MG63 (cell line): ENCODE data around the gene MUC2. TPM values are rescaled to one million over a fixed set of nuclear protein-coding genes. Genes with fewer than 3 reads are reported as not detected.

Source experiments
- DNase-seq: peaks from one replicate; pipeline ENCODE4 v3.0.0-alpha.2; 2020
- H3K27me3 ChIP-seq: fragments of 250-450 bp; sonication (Bioruptor Pico); 2 replicates; pipeline ENCODE4 v1.5.1; 2020; ENCODE audit warnings: mild to moderate bottlenecking, moderate library complexity
- H3K36me3 ChIP-seq: fragments of 250-450 bp; sonication (Bioruptor Pico); 2 replicates; pipeline ENCODE4 v1.5.1; 2020; ENCODE audit warnings: mild to moderate bottlenecking, moderate library complexity
- H3K4me3 ChIP-seq: fragments of 250-450 bp; sonication (Bioruptor Pico); 2 replicates; pipeline ENCODE4 v1.5.1; 2020; ENCODE audit warnings: mild to moderate bottlenecking, moderate library complexity
- H3K9me3 ChIP-seq: fragments of 250-450 bp; sonication (Bioruptor Pico); 2 replicates; pipeline ENCODE4 v1.5.1; 2020; ENCODE audit warnings: mild to moderate bottlenecking, moderate library complexity
- total RNA-seq: library from RNA; depleted of rRNA; stranded (reverse); fragments of >200 nt; shearing (Covaris generic); gene quantifications from 2 replicates; pipeline ENCODE4 v1.2.3, GENCODE V29; 2014; ENCODE audit warnings: low replicate concordance

MUC2 gene
- total RNA-seq, 1 experiment from 2014 or later, result not detected

DNA sequence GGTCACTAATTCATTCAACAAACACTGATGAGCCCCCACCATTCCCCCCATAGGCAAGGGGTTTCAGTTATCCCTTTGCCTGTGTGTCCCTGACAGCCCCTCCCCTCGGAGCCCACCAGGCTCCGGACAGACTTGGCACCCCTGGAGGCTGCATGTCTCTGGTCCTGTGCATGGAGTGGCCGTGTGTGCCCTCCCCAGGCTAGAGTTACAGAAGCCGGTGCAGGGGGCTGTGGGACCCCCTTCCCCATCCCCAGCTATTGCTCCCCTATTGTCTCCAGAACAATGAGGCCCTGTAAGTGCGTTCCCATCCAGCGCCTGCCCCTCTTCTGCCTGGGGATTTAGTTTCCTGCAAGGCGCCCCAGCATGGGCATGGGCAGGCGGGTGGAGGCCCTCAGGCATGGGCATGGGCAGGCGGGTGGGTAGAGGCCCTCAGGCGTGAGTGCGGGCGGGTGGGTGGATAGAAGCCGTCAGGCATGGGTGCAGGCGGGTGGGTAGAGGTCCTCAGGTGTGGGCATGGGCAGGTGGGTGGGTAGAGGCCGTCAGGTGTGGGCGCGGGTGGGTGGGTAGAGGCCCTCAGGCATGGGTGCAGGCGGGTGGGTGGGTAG is 1.5 kb downstream of the MUC2 start:
- Histone ChIP-seq H3K9me3 (no peaks in the 10 kb centered on the region), H3K4me3 (no peak overlapping the region), H3K27me3 (no peaks in the 10 kb centered on the region), H3K36me3 (no peaks in the 10 kb centered on the region)
- DNase-seq, result no peak

DNA sequence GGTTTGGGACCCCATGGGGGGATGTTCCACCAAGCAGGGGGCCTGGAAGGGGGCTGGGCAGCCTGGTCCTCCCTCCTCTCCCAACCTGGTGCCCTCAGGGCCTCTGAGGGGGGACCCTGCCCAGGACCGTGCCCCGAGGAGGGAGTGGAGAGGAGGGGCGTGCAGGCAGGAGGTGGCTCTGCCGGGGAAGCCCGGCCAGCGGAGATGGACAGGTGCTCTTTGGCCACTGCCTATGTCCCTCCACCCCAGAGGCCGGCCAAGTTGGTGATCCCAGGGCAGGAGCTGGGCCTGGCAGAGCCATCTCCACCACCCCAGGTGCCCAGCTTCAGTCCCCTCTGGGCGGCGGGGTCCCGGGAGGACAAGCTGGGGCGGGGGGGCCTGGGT is 2.4 kb downstream of the MUC2 start:
- Histone ChIP-seq H3K9me3 (no peaks in the 10 kb centered on the region), H3K36me3 (no peaks in the 10 kb centered on the region), H3K4me3 (no peak overlapping the region), H3K27me3 (no peaks in the 10 kb centered on the region)
- no peak for DNase-seq

DNA sequence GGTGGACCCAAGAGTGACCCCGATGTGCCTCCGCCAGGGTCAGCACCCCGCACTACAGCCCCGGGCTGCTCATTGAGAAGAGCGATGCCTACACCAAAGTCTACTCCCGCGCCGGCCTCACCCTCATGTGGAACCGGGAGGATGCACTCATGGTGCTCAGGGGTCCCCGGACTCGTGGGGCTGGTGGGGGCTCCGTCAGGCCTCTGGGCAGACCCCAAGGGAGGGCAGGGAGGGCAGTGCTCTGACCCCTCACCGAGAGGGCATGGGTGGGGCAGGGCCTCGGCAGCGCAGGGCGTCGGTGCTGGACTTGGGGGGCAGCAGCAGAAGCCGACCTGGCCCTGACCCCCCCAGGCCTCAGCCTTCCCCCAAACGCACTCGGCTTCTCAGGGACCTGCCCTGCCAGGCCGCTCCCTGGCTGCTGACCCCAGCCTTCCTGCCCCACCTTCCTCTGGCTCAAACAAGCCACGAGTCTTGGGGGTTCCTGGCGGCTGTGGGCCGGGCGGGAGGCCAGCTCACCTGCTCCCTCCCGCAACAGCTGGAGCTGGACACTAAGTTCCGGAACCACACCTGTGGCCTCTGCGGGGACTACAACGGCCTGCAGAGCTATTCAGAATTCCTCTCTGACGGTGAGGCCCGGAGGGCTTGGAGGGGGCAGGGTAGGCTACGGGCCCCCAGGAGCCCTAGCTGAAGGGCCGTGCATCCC is 2.9 kb downstream of the MUC2 start:
- H3K36me3 ChIP-seq, result no peaks in the 10 kb centered on the region
- no peak for DNase-seq
- H3K9me3 ChIP-seq, result no peaks in the 10 kb centered on the region
- no peaks in the 10 kb centered on the region for H3K27me3 ChIP-seq
- no peak overlapping the region for H3K4me3 ChIP-seq

DNA sequence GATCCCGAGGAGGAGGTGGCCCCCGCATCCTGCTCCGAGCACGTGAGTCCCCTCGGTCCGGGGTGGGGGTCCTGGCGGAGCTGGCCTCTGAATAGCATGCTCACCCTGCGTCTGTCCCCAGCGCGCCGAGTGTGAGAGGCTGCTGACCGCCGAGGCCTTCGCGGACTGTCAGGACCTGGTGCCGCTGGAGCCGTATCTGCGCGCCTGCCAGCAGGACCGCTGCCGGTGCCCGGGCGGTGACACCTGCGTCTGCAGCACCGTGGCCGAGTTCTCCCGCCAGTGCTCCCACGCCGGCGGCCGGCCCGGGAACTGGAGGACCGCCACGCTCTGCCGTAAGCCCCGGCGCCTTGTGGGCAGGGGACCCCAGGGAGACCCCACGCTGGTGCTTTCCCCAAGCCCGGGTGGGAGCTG is 3.5 kb downstream of the MUC2 start:
- H3K27me3 ChIP-seq, result no peaks in the 10 kb centered on the region
- no peaks in the 10 kb centered on the region for H3K9me3 ChIP-seq
- H3K36me3 ChIP-seq, result no peaks in the 10 kb centered on the region
- no peak overlapping the region for H3K4me3 ChIP-seq
- DNase-seq, result no peak

DNA sequence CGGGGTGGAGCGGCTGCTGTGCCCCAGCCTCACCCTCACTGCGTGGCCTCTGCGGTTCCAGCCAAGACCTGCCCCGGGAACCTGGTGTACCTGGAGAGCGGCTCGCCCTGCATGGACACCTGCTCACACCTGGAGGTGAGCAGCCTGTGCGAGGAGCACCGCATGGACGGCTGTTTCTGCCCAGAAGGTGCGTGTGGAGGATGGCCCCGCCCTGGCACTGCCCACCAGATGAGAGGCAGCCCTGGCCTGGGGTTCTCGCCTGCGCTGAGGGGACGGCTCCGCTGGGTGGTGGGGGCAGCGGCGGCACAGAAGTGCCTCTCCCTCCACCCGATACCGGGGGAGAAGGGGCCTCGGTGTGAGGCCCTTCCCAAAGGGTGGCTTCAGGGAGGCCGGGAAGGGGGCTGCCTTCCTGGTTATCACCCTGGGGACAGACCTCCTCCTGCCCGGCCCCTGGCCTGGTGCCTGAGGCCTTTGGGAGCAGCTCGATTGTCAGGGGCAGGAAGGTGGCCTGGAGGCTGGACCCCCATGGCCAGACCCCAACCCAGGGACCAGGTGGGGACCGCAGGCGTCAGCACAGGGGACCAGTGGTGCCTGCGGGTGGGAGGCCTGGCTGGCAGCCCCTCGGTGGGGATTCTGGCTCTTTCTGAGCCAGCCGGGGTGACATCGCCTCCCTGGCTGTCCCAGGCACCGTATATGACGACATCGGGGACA is 7.1 kb downstream of the MUC2 start:
- no peaks in the 10 kb centered on the region; the same call in 1 of the 2 replicates for H3K27me3 ChIP-seq
- no peaks in the 10 kb centered on the region for H3K36me3 ChIP-seq
- H3K4me3 ChIP-seq, result no peak overlapping the region
- no peak for DNase-seq
- H3K9me3 ChIP-seq, result no peaks in the 10 kb centered on the region

DNA sequence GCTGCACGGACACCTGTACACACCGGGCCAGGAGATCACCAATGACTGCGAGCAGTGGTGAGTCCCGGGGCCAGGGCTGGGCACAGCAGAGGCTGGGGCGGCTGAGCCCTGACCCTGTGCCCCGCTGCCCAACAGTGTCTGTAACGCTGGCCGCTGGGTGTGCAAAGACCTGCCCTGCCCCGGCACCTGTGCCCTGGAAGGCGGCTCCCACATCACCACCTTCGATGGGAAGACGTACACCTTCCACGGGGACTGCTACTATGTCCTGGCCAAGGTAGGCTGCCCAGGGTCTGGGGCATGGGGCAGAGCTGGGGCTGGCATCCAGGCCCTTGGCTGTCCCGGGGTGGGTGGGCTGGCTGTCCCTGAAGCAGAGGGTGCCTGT is 7.7 kb downstream of the MUC2 start:
- no peaks in the 10 kb centered on the region for H3K9me3 ChIP-seq
- no peak overlapping the region for H3K4me3 ChIP-seq
- H3K27me3 ChIP-seq, result no peaks in the 10 kb centered on the region; the same call in 1 of the 2 replicates
- no peaks in the 10 kb centered on the region for H3K36me3 ChIP-seq
- DNase-seq, result no peak

DNA sequence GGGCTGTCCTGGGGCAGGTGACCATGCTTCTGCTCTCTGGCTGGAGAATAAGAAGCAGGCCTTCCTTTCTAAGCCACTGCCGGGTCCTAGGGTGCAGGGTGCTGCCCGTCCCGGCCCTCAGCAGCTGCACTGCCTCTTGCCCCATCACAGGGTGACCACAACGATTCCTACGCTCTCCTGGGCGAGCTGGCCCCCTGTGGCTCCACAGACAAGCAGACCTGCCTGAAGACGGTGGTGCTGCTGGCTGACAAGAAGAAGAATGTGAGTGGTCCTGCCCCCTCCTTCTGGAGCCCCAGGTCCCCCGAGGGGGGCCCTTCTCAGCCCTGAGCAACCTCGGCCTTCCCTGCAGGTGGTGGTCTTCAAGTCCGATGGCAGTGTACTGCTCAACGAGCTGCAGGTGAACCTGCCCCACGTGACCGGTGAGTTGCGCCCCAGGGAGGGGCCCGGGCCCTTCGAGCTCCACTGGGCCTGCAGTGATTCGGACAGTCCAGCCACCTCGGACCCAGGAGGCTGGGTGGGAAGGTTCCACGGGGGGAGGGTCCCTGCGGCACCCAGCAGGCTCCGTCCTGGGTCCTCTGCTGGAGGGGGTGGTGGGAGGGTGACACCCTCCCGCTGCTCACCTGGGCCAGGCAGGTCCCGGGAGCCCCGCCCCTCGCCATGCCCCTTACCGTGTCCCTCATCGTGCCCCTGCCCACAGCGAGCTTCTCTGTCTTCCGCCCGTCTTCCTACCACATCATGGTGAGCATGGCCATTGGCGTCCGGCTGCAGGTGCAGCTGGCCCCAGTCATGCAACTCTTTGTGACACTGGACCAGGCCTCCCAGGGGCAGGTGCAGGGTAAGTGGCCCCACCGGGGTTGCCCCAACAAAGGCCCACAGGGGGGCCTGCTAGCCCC is 8.3 kb downstream of the MUC2 start:
- DNase-seq, result no peak
- no peaks in the 10 kb centered on the region for H3K36me3 ChIP-seq
- H3K27me3 ChIP-seq, result no peaks in the 10 kb centered on the region; the same call in 1 of the 2 replicates
- no peaks in the 10 kb centered on the region for H3K9me3 ChIP-seq
- H3K4me3 ChIP-seq, result no peak overlapping the region

DNA sequence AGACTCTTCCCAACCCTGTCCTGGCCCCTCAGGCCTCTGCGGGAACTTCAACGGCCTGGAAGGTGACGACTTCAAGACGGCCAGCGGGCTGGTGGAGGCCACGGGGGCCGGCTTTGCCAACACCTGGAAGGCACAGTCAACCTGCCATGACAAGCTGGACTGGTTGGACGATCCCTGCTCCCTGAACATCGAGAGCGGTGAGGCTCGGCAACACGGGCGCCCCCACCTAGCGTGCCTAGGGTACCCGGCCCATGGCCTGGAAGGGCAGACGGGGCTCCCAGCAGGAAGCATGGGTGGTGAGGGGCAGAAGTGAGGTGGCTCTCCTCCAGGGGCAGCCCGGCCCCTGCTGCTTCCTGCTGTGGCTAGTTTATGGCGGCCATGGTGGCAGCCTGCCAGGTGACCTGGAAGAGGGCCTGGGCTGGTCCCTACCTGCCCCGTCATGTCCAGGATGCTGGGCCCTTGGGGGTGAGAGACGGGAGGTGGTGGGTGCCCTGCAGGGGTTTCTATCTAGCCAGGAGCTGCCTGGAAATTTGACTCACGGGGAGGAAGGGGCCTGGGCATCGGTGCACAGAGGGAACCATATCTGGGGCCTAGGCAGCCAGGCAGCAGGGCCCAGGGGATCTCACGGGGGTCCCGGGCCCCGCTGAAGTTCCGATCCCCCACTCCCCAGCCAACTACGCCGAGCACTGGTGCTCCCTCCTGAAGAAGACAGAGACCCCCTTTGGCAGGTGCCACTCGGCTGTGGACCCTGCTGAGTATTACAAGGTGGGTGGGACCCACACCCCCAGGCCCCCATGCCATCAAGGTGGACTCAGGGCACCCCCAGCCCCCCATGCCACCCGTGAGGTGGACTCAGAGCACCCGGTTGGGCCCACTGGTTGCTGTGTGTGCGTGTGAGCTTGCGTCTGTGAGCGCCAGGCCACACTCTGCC is 9.2 kb downstream of the MUC2 start:
- H3K36me3 ChIP-seq, result no peaks in the 10 kb centered on the region
- H3K27me3 ChIP-seq, result no peaks in the 10 kb centered on the region; the same call in 1 of the 2 replicates
- no peaks in the 10 kb centered on the region for H3K9me3 ChIP-seq
- no peak for DNase-seq
- H3K4me3 ChIP-seq, result no peak overlapping the region

DNA sequence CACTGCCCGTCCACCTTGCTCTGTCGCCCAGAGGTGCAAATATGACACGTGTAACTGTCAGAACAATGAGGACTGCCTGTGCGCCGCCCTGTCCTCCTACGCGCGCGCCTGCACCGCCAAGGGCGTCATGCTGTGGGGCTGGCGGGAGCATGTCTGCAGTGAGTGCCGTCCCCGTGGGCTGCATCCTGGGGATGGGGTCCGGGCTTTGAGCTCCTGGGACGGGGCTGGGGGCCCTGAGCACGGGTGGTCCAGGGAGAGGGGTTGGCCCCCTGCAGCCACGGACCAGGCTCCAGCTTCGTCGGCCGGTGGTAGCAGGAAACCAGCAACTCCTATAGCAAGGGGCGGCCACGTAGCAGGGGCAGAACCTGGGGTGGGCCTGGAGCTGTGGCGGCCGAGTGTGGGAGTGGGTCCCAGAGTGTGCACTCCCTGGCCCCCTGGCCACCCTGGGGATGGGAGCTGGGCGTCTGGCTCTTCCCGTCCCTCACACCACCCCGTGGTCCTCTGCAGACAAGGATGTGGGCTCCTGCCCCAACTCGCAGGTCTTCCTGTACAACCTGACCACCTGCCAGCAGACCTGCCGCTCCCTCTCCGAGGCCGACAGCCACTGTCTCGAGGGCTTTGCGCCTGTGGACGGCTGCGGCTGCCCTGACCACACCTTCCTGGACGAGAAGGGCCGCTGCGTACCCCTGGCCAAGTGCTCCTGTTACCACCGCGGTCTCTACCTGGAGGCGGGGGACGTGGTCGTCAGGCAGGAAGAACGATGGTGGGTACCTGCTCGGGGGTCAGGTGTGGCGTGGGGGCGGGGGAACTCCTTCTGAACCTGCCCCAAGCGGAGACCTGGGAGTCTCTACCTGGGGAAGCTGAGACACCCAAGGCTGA is 10.1 kb downstream of the MUC2 start:
- no peaks in the 10 kb centered on the region for H3K9me3 ChIP-seq
- H3K36me3 ChIP-seq, result no peaks in the 10 kb centered on the region
- H3K4me3 ChIP-seq, result no peak overlapping the region
- H3K27me3 ChIP-seq, result no peaks in the 10 kb centered on the region; the same call in 1 of the 2 replicates
- no peak for DNase-seq

DNA sequence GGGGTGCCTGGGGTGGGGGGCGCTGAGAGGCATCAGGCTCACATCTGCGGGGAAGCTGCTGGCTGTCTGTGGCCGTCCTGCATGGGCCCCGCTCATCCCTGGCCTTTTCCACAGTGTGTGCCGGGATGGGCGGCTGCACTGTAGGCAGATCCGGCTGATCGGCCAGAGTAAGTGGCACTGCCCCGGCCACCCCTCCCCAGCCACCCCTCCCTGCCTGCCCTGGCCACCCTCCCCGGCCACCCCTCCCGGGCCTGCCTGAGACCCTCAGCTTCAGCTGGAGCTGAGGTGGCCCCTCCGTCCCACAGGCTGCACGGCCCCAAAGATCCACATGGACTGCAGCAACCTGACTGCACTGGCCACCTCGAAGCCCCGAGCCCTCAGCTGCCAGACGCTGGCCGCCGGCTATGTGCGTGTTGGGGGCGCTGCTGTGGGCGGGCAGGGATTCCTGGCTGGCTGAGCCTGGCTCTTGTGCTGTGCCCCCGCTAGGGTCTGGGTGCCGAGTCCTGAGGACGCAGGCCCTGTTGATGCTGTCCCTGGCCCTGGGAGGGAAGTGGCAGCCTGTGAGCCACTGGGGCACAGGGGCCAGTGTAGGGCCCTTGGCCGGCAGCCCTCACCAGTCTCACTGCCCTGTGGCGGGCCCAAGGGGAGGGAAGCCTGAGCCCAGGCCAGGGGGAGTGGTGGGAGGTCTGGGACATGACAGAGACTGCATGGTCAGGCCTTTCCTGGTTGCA is 10.9 kb downstream of the MUC2 start:
- H3K36me3 ChIP-seq, result no peaks in the 10 kb centered on the region
- no peaks in the 10 kb centered on the region; the same call in 1 of the 2 replicates for H3K27me3 ChIP-seq
- DNase-seq, result no peak
- no peak overlapping the region for H3K4me3 ChIP-seq
- H3K9me3 ChIP-seq, result no peaks in the 10 kb centered on the region

DNA sequence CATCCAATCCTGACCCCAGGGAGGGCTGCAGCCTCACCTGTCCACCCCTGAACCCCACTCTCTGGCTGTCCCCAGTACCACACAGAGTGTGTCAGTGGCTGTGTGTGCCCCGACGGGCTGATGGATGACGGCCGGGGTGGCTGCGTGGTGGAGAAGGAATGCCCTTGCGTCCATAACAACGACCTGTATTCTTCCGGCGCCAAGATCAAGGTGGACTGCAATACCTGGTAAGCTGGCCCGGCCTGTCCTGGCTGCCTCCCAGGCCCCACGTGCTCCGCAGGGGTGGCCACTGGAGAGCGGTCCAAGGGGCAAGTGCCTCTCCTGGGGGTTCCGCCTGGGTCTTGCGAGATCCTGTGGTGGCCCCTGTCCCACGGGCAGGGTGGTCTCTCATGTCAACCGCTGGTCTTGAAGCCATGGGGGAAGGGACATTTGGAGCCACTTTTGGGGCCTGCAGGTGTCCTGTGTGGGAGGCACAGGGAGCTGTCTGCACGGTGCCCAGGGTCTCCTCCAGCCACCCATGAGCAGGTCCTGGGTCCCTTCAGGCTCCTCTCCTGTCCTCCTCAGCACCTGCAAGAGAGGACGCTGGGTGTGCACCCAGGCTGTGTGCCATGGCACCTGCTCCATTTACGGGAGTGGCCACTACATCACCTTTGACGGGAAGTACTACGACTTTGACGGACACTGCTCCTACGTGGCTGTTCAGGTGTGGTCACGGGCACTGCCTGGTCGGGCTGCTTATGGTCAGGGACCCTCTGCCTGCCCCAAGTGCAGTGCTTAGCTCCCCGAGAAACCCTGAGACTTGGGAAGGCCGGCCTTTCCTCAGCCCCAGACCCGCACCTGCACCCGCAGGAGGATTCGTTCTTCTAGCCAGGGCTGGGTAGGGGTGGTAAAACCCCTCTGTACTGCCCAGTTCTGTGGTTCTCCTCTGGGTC is 11.8 kb downstream of the MUC2 start:
- DNase-seq, result no peak
- H3K36me3 ChIP-seq, result no peaks in the 10 kb centered on the region
- no peak overlapping the region for H3K4me3 ChIP-seq
- no peaks in the 10 kb centered on the region; the same call in 1 of the 2 replicates for H3K27me3 ChIP-seq
- no peaks in the 10 kb centered on the region; the same call in 1 of the 2 replicates for H3K9me3 ChIP-seq

DNA sequence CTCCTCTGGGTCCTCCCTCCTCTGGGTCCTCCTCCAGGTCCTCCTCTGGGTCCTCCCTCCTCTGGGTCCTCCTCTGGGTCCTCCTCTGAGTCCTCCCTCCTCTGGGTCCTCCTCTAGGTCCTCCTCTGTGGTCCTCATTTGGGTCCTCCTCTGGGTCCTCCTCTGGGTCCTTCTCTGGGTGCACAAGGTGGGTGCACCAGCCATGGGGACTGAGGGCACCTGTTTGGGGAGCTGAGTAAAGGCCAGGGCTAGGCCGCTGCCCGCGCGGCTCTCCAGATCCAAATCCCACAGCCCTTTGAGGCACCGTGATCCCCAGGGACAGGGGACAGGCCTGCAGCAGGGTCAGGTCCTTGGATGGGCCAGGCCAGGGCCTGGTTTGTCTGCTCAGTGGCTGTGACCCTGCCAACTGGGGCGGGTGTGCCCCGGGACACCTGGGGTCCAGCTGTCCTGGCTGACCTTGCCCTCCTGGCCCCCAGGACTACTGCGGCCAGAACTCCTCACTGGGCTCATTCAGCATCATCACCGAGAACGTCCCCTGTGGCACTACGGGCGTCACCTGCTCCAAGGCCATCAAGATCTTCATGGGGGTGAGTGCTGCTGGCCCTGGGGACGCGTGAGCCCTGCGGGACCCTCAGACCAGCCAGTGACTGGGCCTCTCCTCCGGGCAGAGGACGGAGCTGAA is 12.7 kb downstream of the MUC2 start:
- Histone ChIP-seq H3K27me3 (no peaks in the 10 kb centered on the region; the same call in 1 of the 2 replicates), H3K9me3 (no peaks in the 10 kb centered on the region; the same call in 1 of the 2 replicates), H3K4me3 (no peak overlapping the region), H3K36me3 (no peaks in the 10 kb centered on the region)
- DNase-seq, result no peak
